Astrocyte of the cerebellum (primary cell): Measurements from ENCODE around the gene FXYD7.
"Not testable (repeated sequence)": the region's sequence is repeated elsewhere in the genome, so short reads cannot be mapped to it uniquely, and the experiment has no call there.

ENCODE experiments used
- DNase-seq: peaks from one replicate; pipeline ENCODE4 v3.0.0-alpha.2; 2011; ENCODE audit warnings: low read depth
- H3K4me3 ChIP-seq: 2 replicates; pipeline ENCODE4 v1.5.1; 2011; ENCODE audit warnings: mild to moderate bottlenecking, low read depth, low read length, moderate library complexity
- in situ Hi-C: cut with HindIII; loops from 2 replicates; pipeline ENCODE4 v1.10.0; 2017; ENCODE audit warnings: low sequenced_read_pairs
- TF ChIP-seq, protein P1 (sequence below): IDR thresholded peaks from 2 replicates; pipeline ENCODE4 v1.5.1; 2012; ENCODE audit warnings: low read length, low read depth, moderate library complexity, mild to moderate bottlenecking; ENCODE audit errors: missing control alignments

FXYD7 gene

GRCh38 chr19:35099155-35099896, 43.7 kb upstream of the FXYD7 start:
- no peak overlapping the region for H3K4me3 ChIP-seq
- in situ Hi-C loops = no loop called here
- TF ChIP-seq, protein P1, sequence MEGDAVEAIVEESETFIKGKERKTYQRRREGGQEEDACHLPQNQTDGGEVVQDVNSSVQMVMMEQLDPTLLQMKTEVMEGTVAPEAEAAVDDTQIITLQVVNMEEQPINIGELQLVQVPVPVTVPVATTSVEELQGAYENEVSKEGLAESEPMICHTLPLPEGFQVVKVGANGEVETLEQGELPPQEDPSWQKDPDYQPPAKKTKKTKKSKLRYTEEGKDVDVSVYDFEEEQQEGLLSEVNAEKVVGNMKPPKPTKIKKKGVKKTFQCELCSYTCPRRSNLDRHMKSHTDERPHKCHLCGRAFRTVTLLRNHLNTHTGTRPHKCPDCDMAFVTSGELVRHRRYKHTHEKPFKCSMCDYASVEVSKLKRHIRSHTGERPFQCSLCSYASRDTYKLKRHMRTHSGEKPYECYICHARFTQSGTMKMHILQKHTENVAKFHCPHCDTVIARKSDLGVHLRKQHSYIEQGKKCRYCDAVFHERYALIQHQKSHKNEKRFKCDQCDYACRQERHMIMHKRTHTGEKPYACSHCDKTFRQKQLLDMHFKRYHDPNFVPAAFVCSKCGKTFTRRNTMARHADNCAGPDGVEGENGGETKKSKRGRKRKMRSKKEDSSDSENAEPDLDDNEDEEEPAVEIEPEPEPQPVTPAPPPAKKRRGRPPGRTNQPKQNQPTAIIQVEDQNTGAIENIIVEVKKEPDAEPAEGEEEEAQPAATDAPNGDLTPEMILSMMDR = no peak
- no peak for DNase-seq

- H3K4me3 ChIP-seq = no peak overlapping the region
- in situ Hi-C loops = no loop called here
- TF ChIP-seq, protein P1 = no peak
- no peak for DNase-seq
Measured at GRCh38 chr19:35099897-35100275, 43.2 kb upstream of the FXYD7 start.

GRCh38 chr19:35100588-35101533, 42.2 kb upstream of the FXYD7 start:
- in situ Hi-C loops = no loop called here
- H3K4me3 ChIP-seq = no peak overlapping the region
- DNase-seq = no peak
- TF ChIP-seq, protein P1 = no peak

DNA sequence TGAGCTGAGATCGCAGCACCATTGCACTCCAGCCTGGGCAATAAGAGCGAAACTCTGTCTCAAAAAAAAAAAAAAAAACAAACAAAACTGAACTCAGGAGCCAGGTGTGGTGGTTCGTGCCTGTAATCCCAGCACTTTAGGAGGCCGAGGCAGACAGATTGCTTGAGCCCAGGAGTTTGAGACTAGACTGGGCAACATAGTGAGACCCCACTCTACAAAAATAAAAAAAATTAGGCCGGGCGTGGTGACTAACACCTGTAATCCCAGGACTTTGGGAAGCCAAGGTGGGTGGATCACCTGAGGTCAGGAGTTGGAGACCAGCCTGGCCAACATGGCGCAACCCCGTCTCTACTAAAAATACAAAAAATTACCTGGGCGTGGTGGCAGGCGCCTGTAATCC, 41.1 kb upstream of the FXYD7 start:
- in situ Hi-C loops, H3K4me3 ChIP-seq, DNase-seq: not testable (repeated sequence)

DNA sequence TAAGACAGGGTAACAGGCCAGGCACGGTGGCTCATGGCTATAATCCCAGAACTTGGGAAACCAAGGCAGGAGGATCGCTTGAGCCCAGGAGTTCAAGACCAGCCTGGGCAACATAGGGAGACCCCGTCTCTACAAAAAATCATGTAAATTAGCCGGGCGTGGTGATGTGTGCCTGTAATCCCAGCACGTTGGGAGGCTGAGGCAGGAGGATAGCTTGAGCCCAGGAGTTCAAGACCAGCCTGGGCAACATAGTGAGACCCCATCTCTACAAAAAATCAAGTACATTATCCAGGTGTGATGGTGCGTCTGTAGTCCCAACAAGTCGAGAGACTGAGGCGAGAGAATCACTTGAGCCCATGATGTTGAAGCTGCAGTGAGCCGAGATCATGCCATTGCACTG, 39.4 kb upstream of the FXYD7 start:
- DNase-seq, in situ Hi-C loops, H3K4me3 ChIP-seq: not testable (repeated sequence)

GRCh38 chr19:35104361-35104760, 38.7 kb upstream of the FXYD7 start:
- in situ Hi-C loops = no loop called here
- H3K4me3 ChIP-seq = no peak overlapping the region
- TF ChIP-seq, protein P1 = no peak
- DNase-seq = no peak

DNA sequence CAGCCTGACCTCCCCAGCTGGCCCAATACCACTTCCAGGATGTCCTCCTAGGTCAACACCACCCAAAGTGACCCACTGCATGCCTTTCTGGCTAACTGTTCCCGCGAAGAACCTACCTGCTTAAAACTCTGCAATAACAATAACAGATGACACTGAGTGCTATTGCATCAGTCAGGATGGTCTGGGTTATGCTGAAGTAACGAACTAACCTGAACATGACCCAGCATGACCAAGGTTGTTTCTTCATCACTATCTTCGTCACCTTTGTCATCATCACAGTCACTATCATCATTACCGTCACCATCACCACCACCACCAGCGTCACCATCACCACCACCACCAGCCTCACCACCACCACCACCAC, 38.0 kb upstream of the FXYD7 start:
- TF ChIP-seq, protein P1 = no peak
- H3K4me3 ChIP-seq = no peak overlapping the region
- no peak for DNase-seq
- in situ Hi-C loops = no loop called here
